Measurements from ENCODE around the gene POR. TPM values are rescaled to one million over a fixed set of nuclear protein-coding genes. Genes with fewer than 3 reads are reported as not detected.

The POR gene
- total and polyA plus RNA-seq, 12 donors: 37.3 to 203 (median 65.5) TPM

DNA sequence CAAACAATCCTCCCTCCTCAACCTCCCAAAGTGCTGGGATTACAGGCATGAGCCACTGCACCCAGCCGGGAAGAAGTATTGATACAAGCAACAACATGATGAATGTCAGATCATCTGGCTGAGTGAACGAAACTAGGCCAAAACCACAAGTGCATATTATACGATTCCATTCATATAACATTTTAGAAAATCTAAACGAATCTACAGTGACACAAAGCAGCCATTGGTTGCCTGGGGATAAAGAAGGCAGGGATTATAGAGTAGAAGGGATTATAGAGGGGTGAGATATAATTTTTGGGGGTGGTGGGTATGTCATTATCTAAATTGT is 47.6 kb upstream of the POR start:
- intact Hi-C loops (cut with DNase I): loop anchor here in 4 of 10 donors (2.0 to 5.0 kb wide), 3 partner anchors 150 to 155 kb away; no protein-coding TSS in a partner anchor
- Histone ChIP-seq H3K27me3 (no peaks in the 10 kb centered on the region), H3K9me3 (no peaks in the 10 kb centered on the region), H3K27ac (no peak overlapping the region), H3K36me3 (no peaks in the 10 kb centered on the region), H3K4me1 (peaks cover 0 to 26% (median 12%) of the 10 kb centered on the region in 9 donors), H3K4me3 (no peak overlapping the region)
- 80 to 88% methylated on average over 4 of the region's 4 CpGs for WGBS, 2 donors
- TF ChIP-seq, protein P1, sequence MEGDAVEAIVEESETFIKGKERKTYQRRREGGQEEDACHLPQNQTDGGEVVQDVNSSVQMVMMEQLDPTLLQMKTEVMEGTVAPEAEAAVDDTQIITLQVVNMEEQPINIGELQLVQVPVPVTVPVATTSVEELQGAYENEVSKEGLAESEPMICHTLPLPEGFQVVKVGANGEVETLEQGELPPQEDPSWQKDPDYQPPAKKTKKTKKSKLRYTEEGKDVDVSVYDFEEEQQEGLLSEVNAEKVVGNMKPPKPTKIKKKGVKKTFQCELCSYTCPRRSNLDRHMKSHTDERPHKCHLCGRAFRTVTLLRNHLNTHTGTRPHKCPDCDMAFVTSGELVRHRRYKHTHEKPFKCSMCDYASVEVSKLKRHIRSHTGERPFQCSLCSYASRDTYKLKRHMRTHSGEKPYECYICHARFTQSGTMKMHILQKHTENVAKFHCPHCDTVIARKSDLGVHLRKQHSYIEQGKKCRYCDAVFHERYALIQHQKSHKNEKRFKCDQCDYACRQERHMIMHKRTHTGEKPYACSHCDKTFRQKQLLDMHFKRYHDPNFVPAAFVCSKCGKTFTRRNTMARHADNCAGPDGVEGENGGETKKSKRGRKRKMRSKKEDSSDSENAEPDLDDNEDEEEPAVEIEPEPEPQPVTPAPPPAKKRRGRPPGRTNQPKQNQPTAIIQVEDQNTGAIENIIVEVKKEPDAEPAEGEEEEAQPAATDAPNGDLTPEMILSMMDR (IDR thresholded peaks at IDR 0.05): no peak
- no peak for ATAC-seq
- DNase-seq: no peak

DNA sequence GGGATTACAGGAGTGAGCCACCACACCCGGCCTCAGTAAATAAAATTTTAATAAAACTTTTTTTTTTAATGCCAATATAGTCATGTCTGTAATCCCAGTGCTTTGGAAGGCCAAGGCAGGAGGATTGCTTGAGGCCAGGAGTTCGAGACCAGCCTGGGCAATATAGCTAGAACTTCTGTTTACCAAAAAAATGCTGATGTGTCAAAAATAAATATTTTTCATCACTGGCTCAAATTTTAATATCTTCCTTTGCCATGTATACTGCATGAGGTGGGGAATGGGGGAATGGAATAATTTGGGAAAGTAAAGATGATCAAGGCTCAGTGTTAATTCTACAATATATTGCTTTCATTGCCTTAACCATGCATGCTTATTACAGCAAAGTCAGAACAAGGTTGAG is 46.8 kb upstream of the POR start:
- H3K27ac ChIP-seq: no peak overlapping the region
- H3K36me3 ChIP-seq: no peaks in the 10 kb centered on the region
- WGBS, 2 donors: 98 to 99% methylated on average over 2 of the region's 2 CpGs
- H3K9me3 ChIP-seq: no peaks in the 10 kb centered on the region
- no peaks in the 10 kb centered on the region for H3K27me3 ChIP-seq
- peaks cover 5 to 33% (median 20%) of the 10 kb centered on the region in 9 donors for H3K4me1 ChIP-seq
- DNase-seq: no peak
- intact Hi-C loops (cut with DNase I): loop anchor here in 2 of 10 donors (5.0 kb wide), 2 partner anchors 149 to 154 kb away; no protein-coding TSS in a partner anchor
- no peak for ATAC-seq
- TF ChIP-seq, protein P1 (IDR thresholded peaks at IDR 0.05): no peak
- no peak overlapping the region for H3K4me3 ChIP-seq

DNA sequence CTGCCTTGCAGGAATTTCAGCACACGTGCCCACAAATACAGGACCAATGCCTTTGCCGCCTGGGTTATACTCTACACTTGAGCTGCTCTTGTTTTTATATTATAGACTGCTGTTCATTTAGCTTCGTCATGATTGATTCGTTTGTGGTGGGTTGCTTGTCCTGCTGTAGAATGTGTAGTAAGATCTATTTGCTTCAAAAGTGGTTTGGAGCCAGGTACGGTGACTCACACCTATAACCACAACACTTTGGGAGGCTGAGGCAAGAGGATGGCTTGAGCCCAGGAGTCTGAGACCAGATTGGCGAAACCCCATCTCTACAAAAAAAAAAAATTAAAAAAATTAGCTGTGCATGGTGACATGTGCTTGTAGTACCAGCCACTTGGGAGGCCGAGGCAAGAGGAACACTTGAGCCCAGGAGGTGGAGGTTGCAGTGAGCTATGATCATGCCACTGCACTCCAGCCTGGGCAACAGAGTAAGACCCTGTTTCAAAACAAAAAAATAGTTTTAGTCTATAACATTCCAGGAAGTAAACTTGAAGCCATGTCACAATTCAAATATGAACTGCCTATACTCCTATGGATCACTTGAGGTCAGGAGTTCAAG is 45.1 kb upstream of the POR start:
- TF ChIP-seq, protein P1 (IDR thresholded peaks at IDR 0.05): no peak
- H3K27ac ChIP-seq: no peak overlapping the region
- DNase-seq (no peak), ATAC-seq (no peak)
- 87 to 94% methylated on average over 7 of the region's 7 CpGs for WGBS, 2 donors
- no peaks in the 10 kb centered on the region for H3K36me3 ChIP-seq
- no peak overlapping the region for H3K4me3 ChIP-seq
- intact Hi-C loops (cut with DNase I): loop anchor here in 2 of 10 donors (5.0 kb wide), 2 partner anchors 147 to 152 kb away; no protein-coding TSS in a partner anchor
- H3K27me3 ChIP-seq: no peaks in the 10 kb centered on the region
- no peaks in the 10 kb centered on the region for H3K9me3 ChIP-seq
- peaks cover 5 to 33% (median 23%) of the 10 kb centered on the region in 9 donors for H3K4me1 ChIP-seq

DNA sequence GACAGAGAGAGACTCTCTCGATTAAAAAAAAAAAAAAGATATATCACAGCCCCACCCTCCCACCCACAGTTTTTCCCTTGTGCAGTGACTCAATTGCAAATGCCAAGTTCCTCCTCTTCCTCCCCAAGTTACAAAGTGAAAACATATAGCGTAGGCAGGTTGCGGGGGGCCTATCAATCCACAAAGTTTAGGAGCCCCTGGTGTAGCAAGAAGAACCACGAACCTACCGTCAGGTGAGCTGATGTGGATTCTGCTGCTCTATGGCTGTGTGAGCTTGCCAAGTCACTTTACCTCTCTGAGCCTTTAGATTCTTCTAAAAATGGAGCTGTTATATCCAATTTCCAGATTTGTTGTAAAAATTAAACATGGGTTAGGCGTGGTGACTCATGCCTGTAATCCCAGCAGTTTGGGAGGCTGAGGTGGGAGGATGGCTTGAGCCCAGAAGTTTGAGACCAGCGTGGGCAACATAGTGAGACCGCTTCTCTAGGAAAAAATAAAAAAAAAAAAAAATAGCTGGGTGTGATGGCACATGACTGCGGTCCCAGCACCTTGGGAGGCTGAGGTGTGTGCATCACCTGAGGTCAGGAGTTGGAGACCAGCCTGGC is 44.3 kb upstream of the POR start:
- WGBS, 2 donors: 86% methylated on average over 9 of the region's 9 CpGs
- ATAC-seq: no peak
- TF ChIP-seq, protein P1 (IDR thresholded peaks at IDR 0.05): no peak
- peaks cover 5 to 35% (median 23%) of the 10 kb centered on the region in 9 donors for H3K4me1 ChIP-seq
- H3K9me3 ChIP-seq: no peaks in the 10 kb centered on the region
- no peaks in the 10 kb centered on the region for H3K36me3 ChIP-seq
- H3K4me3 ChIP-seq: no peak overlapping the region
- H3K27me3 ChIP-seq: no peaks in the 10 kb centered on the region
- DNase-seq: no peak
- intact Hi-C loops (cut with DNase I): no loop called here
- H3K27ac ChIP-seq: no peak overlapping the region
